Suprapubic skin (tissue), 4 donors: ENCODE measurements around the gene ZDHHC21. TPM values are rescaled to one million over a fixed set of nuclear protein-coding genes. Genes with fewer than 3 reads are reported as not detected.
A peak's percentile ranks its signal among the peaks of the same experiment; 100 is the strongest.

Experiments used
- DNase-seq, 2 donors: peaks; one replicate each; pipeline ENCODE4 v3.0.0-alpha.2; 2019; ENCODE audit warnings: low spot score in 2 of 2
- H3K27ac ChIP-seq: fragments of 200-600 bp; sonication (generic); one replicate; pipeline ENCODE4 v1.5.1; 2019
- H3K27me3 ChIP-seq: fragments of 200-600 bp; sonication (generic); one replicate; pipeline ENCODE4 v1.5.1; 2019
- H3K36me3 ChIP-seq: fragments of 200-600 bp; sonication (generic); one replicate; pipeline ENCODE4 v1.5.1; 2019
- H3K4me1 ChIP-seq: fragments of 200-600 bp; sonication (generic); one replicate; pipeline ENCODE4 v1.5.1; 2019
- H3K4me3 ChIP-seq: fragments of 200-600 bp; sonication (generic); one replicate; pipeline ENCODE4 v1.5.1; 2019; ENCODE audit warnings: mild to moderate bottlenecking
- H3K9me3 ChIP-seq: fragments of 200-600 bp; sonication (generic); one replicate; pipeline ENCODE4 v1.5.1; 2019
- CTCF ChIP-seq, 2 donors: fragments of 200-600 bp in 1 of 2; fragments of 450-650 bp in 1 of 2; sonication (generic) in 1 of 2; IDR thresholded peaks; one replicate each; pipeline ENCODE4 v1.5.1; 2016 to 2019; ENCODE audit warnings: antibody characterized with exemption in 2 of 2, mild to moderate bottlenecking in 1 of 2, moderate library complexity in 1 of 2
- EP300 ChIP-seq: sonication (generic); formaldehyde crosslinking; IDR thresholded peaks from one replicate; pipeline ENCODE4 v1.6.1; 2017; ENCODE audit warnings: antibody characterized with exemption
- POLR2A ChIP-seq, 2 donors: fragments of 450-650 bp; IDR thresholded peaks; one replicate each; pipeline ENCODE4 v1.6.1; 2017; ENCODE audit warnings: antibody characterized with exemption in 2 of 2, mild to moderate bottlenecking in 2 of 2, moderate library complexity in 2 of 2
- POLR2AphosphoS5 ChIP-seq, 3 donors: sonication (generic); formaldehyde crosslinking; IDR thresholded peaks; one replicate each; pipeline ENCODE4 v1.6.1; 2017; ENCODE audit warnings: antibody characterized with exemption in 3 of 3
- WGBS: methylation state at CpG from one replicate; pipeline ENCODE4 v1.1.5; 2018; 5-methylcytosine and 5-hydroxymethylcytosine counted together
- total RNA-seq, 4 donors: library from RNA; depleted of rRNA; stranded (reverse); fragments of >200 nt; gene quantifications; one replicate each; pipeline ENCODE4 v1.1.0, GENCODE V29; 2016

ZDHHC21 gene
- total RNA-seq, 4 donors from 2014 or later: 6.5 to 12.9 (median 9.5) TPM

DNA sequence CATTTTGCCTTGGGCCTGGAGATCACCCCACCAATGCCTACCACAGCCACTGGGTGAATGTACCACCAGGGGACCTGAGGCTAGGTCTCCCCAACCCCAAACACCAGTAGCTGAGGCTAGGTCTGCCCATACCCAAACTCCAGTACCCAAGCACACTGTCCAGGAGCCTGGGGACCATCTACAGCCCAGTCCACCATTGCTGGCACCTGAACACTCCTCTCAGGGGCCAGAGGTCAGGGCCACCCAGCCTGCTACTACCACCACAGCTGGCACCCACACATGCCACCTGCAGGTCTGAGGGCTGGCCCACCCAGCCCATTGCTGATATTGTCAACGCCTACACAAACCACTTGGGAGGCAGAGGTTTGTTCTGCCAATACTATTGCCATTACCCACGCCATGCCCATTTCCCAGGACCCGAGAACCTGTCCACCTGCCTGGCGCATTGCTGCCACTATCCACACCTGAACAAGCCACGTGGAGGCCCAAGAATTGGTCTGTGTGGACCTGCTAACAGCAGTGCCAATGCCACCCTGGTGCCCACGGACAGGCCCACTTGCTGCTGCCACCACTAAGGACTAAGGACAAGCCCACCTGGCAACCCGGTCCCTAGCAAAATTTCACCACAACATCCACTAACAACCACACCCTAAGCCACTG lies 59.2 kb downstream of the ZDHHC21 start:
- TF ChIP-seq CTCF (IDR thresholded peaks at IDR 0.05) (no peak), EP300 (no peak), POLR2A (IDR thresholded peaks at IDR 0.05) (no peak), POLR2AphosphoS5 (IDR thresholded peaks at IDR 0.05) (no peak)
- Histone ChIP-seq H3K9me3 (no peaks in the 10 kb centered on the region), H3K27me3 (no peaks in the 10 kb centered on the region), H3K27ac (no peak overlapping the region), H3K36me3 (peaks cover 19% of the 10 kb centered on the region), H3K4me1 (no peaks in the 10 kb centered on the region), H3K4me3 (no peak overlapping the region)
- DNase-seq: no peak
- WGBS: 88% methylated on average over 2 of the region's 7 CpGs

DNA sequence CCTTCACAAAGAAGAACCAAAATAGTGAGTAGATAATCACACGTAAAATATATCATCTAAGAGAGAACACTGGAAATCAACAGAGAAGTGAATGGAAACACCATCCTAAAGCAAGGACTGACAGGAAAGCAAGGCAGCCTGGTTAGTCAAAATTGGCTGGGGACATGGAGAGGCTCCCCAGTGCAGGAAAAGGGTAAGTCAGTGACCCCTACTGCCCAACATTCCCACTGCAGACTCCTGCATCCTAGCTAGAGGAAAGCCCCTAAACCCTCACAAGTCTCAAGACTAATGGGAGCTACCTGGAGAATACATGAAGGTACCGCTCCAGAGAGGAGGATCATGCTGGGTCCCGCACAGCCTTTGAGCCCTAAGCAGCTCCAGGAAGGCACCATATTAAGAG lies 60.1 kb downstream of the ZDHHC21 start:
- DNase-seq: no peak
- Histone ChIP-seq H3K4me3 (no peak overlapping the region), H3K27ac (no peak overlapping the region), H3K27me3 (no peaks in the 10 kb centered on the region), H3K36me3 (peaks cover 19% of the 10 kb centered on the region), H3K4me1 (no peaks in the 10 kb centered on the region), H3K9me3 (no peaks in the 10 kb centered on the region)
- TF ChIP-seq EP300 (no peak), POLR2AphosphoS5 (IDR thresholded peaks at IDR 0.05) (no peak), POLR2A (IDR thresholded peaks at IDR 0.05) (no peak), CTCF (IDR thresholded peaks at IDR 0.05) (no peak)
- 100% methylated on average over 3 of the region's 3 CpGs for WGBS

- TF ChIP-seq POLR2A (IDR thresholded peaks at IDR 0.05) (no peak), EP300 (no peak), CTCF (IDR thresholded peaks at IDR 0.05) (no peak), POLR2AphosphoS5 (IDR thresholded peaks at IDR 0.05) (no peak)
- no peaks in the 10 kb centered on the region for H3K9me3 ChIP-seq
- H3K27me3 ChIP-seq: no peaks in the 10 kb centered on the region
- no peak for DNase-seq
- H3K36me3 ChIP-seq: peaks cover 19% of the 10 kb centered on the region
- H3K27ac ChIP-seq: no peak overlapping the region
- no peak overlapping the region for H3K4me3 ChIP-seq
- WGBS: 70% methylated on average over 1 of the region's 1 CpG
- no peaks in the 10 kb centered on the region for H3K4me1 ChIP-seq
Observed at GRCh38 chr9:14627513-14627912, 65.7 kb downstream of the ZDHHC21 start.

GRCh38 chr9:14618836-14619420 lies 74.3 kb downstream of the ZDHHC21 start:
- Histone ChIP-seq H3K4me3 (no peak overlapping the region), H3K27me3 (no peaks in the 10 kb centered on the region), H3K4me1 (no peaks in the 10 kb centered on the region), H3K27ac (no peak overlapping the region), H3K9me3 (no peaks in the 10 kb centered on the region), H3K36me3 (peaks cover 12% of the 10 kb centered on the region)
- WGBS: 97% methylated on average over 4 of the region's 8 CpGs
- DNase-seq: no peak
- TF ChIP-seq CTCF (IDR thresholded peaks at IDR 0.05) (no peak), POLR2AphosphoS5 (IDR thresholded peaks at IDR 0.05) (no peak), POLR2A (IDR thresholded peaks at IDR 0.05) (no peak), EP300 (no peak)

DNA sequence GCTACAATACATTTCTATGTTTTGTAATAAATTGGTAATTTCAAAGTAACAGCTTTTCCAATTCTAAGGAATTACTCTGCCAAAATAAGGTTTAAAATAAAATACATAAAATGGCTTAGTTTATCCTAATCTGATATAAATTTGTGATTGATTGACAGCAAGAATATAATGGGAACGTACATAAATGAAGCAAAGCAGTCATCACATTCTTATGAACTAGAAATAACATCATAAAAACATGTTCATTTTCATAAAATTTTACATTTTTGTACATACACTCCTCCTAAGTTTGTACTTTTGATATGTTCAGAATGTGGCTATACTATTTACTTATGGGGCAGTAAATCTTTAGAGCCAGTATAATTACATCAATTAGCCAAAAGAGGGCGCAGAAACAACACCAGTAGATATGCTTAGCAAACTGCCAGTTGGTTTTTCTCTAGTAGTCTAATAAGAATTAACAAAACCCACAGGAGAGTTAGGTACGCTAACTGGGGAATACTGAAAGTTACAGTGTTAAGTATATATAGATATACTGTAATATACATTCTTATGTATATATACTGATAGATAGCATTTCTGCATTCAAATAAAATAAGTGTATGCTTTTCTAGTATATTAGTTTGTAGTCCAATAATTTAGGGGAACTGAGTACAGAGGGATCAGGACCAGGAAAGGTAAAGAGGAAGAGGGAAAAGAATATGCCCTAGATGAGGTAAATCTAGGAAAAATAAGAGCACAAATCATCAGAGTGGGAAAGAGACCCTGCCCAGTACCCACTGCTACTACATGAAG lies 76.8 kb downstream of the ZDHHC21 start:
- 50% methylated on average over 3 of the region's 3 CpGs for WGBS
- Histone ChIP-seq H3K27ac (no peak overlapping the region), H3K36me3 (peaks cover 12% of the 10 kb centered on the region)

More for the DNA sequence above, 76.8 kb downstream of the ZDHHC21 start:
- no peak for DNase-seq
- Histone ChIP-seq H3K27me3 (no peaks in the 10 kb centered on the region), H3K9me3 (no peaks in the 10 kb centered on the region), H3K4me1 (no peaks in the 10 kb centered on the region), H3K4me3 (no peak overlapping the region)
- TF ChIP-seq POLR2AphosphoS5 (IDR thresholded peaks at IDR 0.05) (no peak), CTCF (IDR thresholded peaks at IDR 0.05) (peak in 1 of 2 donors; percentile 55), POLR2A (IDR thresholded peaks at IDR 0.05) (no peak), EP300 (no peak)
